AML-193 (cell line): ENCODE results near the gene ANKS1B.
"Not testable (repeated sequence)": the region's sequence is repeated elsewhere in the genome, so short reads cannot be mapped to it uniquely, and the experiment has no call there.

ENCODE experiments used
- DNase-seq, 2 experiments: peaks; one replicate each; lab custom pipeline; 2025; lab: John Stamatoyannopoulos, UW

ANKS1B gene

GRCh38 chr12:99372257-99372920 lies 612.3 kb downstream of the ANKS1B start:
- DNase-seq: no peak

- no peak for DNase-seq
These were observed 614.2 kb downstream of the ANKS1B start for GRCh38 chr12:99370421-99371138.

GRCh38 chr12:99367181-99367580 lies 617.6 kb downstream of the ANKS1B start:
- DNase-seq: no peak

GRCh38 chr12:99352269-99352668 lies 632.5 kb downstream of the ANKS1B start:
- no peak for DNase-seq

- DNase-seq: no peak
These were observed 640.8 kb downstream of the ANKS1B start for GRCh38 chr12:99343960-99344359.

- no peak for DNase-seq
These were observed 645.1 kb downstream of the ANKS1B start for GRCh38 chr12:99339663-99340062.

- no peak for DNase-seq
These were observed 650.3 kb downstream of the ANKS1B start for GRCh38 chr12:99334285-99335056.

- no peak for DNase-seq
These were observed 651.7 kb downstream of the ANKS1B start for GRCh38 chr12:99332936-99333591.

- no peak for DNase-seq
These were observed 654.5 kb downstream of the ANKS1B start for GRCh38 chr12:99330216-99330615.

- not testable (repeated sequence) for DNase-seq
These were observed 663.5 kb downstream of the ANKS1B start for GRCh38 chr12:99321210-99321609.

- DNase-seq: no peak
These were observed 673.4 kb downstream of the ANKS1B start for GRCh38 chr12:99311373-99311772.

- DNase-seq: no peak
These were observed 674.9 kb downstream of the ANKS1B start for GRCh38 chr12:99309812-99310211.

GRCh38 chr12:99302874-99303273 lies 681.9 kb downstream of the ANKS1B start:
- DNase-seq: no peak

- DNase-seq: no peak
These were observed 697.6 kb downstream of the ANKS1B start for GRCh38 chr12:99287136-99287535.

- no peak for DNase-seq
These were observed 700.6 kb downstream of the ANKS1B start for GRCh38 chr12:99284161-99284560.

- no peak for DNase-seq
These were observed 702.1 kb downstream of the ANKS1B start for GRCh38 chr12:99282624-99283023.

GRCh38 chr12:99282086-99282485 lies 702.6 kb downstream of the ANKS1B start:
- DNase-seq: no peak

- no peak for DNase-seq
These were observed 703.5 kb downstream of the ANKS1B start for GRCh38 chr12:99281277-99281676.

GRCh38 chr12:99278899-99279298 lies 705.8 kb downstream of the ANKS1B start:
- DNase-seq: no peak

- no peak for DNase-seq
These were observed 707.0 kb downstream of the ANKS1B start for GRCh38 chr12:99277591-99278379.

- no peak for DNase-seq
These were observed 713.7 kb downstream of the ANKS1B start for GRCh38 chr12:99271071-99271470.

GRCh38 chr12:99267038-99267437 lies 717.7 kb downstream of the ANKS1B start:
- DNase-seq: no peak
